GM19395 (cell line): Measurements from ENCODE around the gene SPATA6L.
"Not testable (repeated sequence)": the region's sequence is repeated elsewhere in the genome, so short reads cannot be mapped to it uniquely, and the experiment has no call there.

Source experiments
- ATAC-seq: cut with Tn5 transposase; IDR thresholded peaks from one replicate; pipeline ENCODE4 v1.9.1; 2021; ENCODE audit warnings: mild to moderate bottlenecking, moderate library complexity; ENCODE audit not compliant: unreplicated experiment

The SPATA6L gene

GRCh38 chr9:4678679-4679267 is 12.5 kb upstream of the SPATA6L start:
- ATAC-seq, result peak; percentile 17

- no peak for ATAC-seq
Measured at GRCh38 chr9:4677392-4677791, 11.1 kb upstream of the SPATA6L start.

- ATAC-seq, result no peak
Measured at GRCh38 chr9:4674783-4675182, 8.5 kb upstream of the SPATA6L start.

GRCh38 chr9:4671737-4672136 is 5.5 kb upstream of the SPATA6L start:
- no peak for ATAC-seq

- no peak for ATAC-seq
Measured at GRCh38 chr9:4670591-4670990, 4.3 kb upstream of the SPATA6L start.

GRCh38 chr9:4669890-4670289 is 3.6 kb upstream of the SPATA6L start:
- no peak for ATAC-seq

- ATAC-seq, result no peak
Measured at GRCh38 chr9:4668604-4669003, 2.3 kb upstream of the SPATA6L start.

- no peak for ATAC-seq
Measured at GRCh38 chr9:4667681-4668080, 1.4 kb upstream of the SPATA6L start.

GRCh38 chr9:4665357-4665756 is 923 bp downstream of the SPATA6L start:
- no peak for ATAC-seq

- no peak for ATAC-seq
Measured at GRCh38 chr9:4663956-4664355, 2.3 kb downstream of the SPATA6L start.

GRCh38 chr9:4662989-4663792 is 3.1 kb downstream of the SPATA6L start:
- ATAC-seq, result no peak

- peak; percentile 85 for ATAC-seq
Measured at GRCh38 chr9:4662108-4662988, 3.9 kb downstream of the SPATA6L start, which contains the start of gene PLPP6. PLPP6 (plus strand) TSS chr9:4662294; CDS start chr9:4662376, 82 bp downstream.

GRCh38 chr9:4661611-4662010 is 4.7 kb downstream of the SPATA6L start:
- no peak for ATAC-seq

GRCh38 chr9:4661165-4661564 is 5.1 kb downstream of the SPATA6L start:
- ATAC-seq, result no peak

- not testable (repeated sequence) for ATAC-seq
Measured at GRCh38 chr9:4660665-4661064, 5.6 kb downstream of the SPATA6L start.

- no peak for ATAC-seq
Measured at GRCh38 chr9:4657426-4658159, 8.7 kb downstream of the SPATA6L start.

- no peak for ATAC-seq
Measured at GRCh38 chr9:4656621-4657020, 9.7 kb downstream of the SPATA6L start.

GRCh38 chr9:4656196-4656595 is 10.1 kb downstream of the SPATA6L start:
- not testable (repeated sequence) for ATAC-seq

GRCh38 chr9:4654538-4654937 is 11.7 kb downstream of the SPATA6L start:
- ATAC-seq, result no peak

GRCh38 chr9:4654084-4654483 is 12.2 kb downstream of the SPATA6L start:
- no peak for ATAC-seq

- no peak for ATAC-seq
Measured at GRCh38 chr9:4642351-4642750, 23.9 kb downstream of the SPATA6L start.
